GM12878 (cell line): ENCODE measurements around the gene LYRM4. TPM values are rescaled to one million over a fixed set of nuclear protein-coding genes. Genes with fewer than 3 reads are reported as not detected.

Experiments
- ATF7 ChIP-seq: fragments of 450-650 bp; IDR thresholded peaks from 2 replicates; pipeline ENCODE4 v1.6.1; 2016; ENCODE audit warnings: low read depth, mild to moderate bottlenecking
- CBFB ChIP-seq: IDR thresholded peaks from 2 replicates; pipeline ENCODE4 v1.6.1; 2016; ENCODE audit warnings: antibody characterized with exemption, low read depth
- CREM ChIP-seq: IDR thresholded peaks from 2 replicates; pipeline ENCODE4 v1.6.1; 2014; ENCODE audit warnings: antibody characterized with exemption, low read depth
- ETV6 ChIP-seq, 2 experiments: fragments of 450-650 bp in 1 of 2; IDR thresholded peaks in 1 of 2; conservative IDR thresholded peaks in 1 of 2; 2 replicates each; pipeline ENCODE4 v1.6.1; 2014; ENCODE audit warnings: antibody characterized with exemption in 1 of 2, borderline replicate concordance in 1 of 2, low read depth in 1 of 2, mild to moderate bottlenecking in 1 of 2, moderate library complexity in 1 of 2
- GABPA ChIP-seq: IDR thresholded peaks from 2 replicates; pipeline ENCODE4 v1.6.1; 2014; ENCODE audit warnings: antibody characterized with exemption, low read depth, mild to moderate bottlenecking, inconsistent platforms
- HCFC1 ChIP-seq: fragments of 150-350 bp; IDR thresholded peaks from 2 replicates; pipeline ENCODE4 v1.6.1; 2014; ENCODE audit warnings: low read length
- JUNB ChIP-seq: IDR thresholded peaks from 2 replicates; pipeline ENCODE4 v1.6.1; 2016; ENCODE audit warnings: antibody characterized with exemption, mild to moderate bottlenecking
- MEF2A ChIP-seq: IDR thresholded peaks from 2 replicates; pipeline ENCODE4 v1.6.1; 2011; ENCODE audit warnings: low read depth, mild to moderate bottlenecking, low read length, moderate library complexity; ENCODE audit not compliant: insufficient read depth
- MEF2B ChIP-seq: fragments of 450-650 bp; IDR thresholded peaks from 2 replicates; pipeline ENCODE4 v1.6.1; 2018; ENCODE audit warnings: mild to moderate bottlenecking, moderate library complexity; ENCODE audit not compliant: partially characterized antibody, poor library complexity, severe bottlenecking
- NBN ChIP-seq: fragments of 450-650 bp; IDR thresholded peaks from 2 replicates; pipeline ENCODE4 v1.6.1; 2016
- PAX5 ChIP-seq: IDR thresholded peaks from 2 replicates; pipeline ENCODE4 v1.6.1; 2011; ENCODE audit warnings: low read depth, low read length, borderline replicate concordance
- PML ChIP-seq: IDR thresholded peaks from 2 replicates; pipeline ENCODE4 v1.6.1; 2012; ENCODE audit warnings: low read length, inconsistent platforms
- POLR2AphosphoS2 ChIP-seq: IDR thresholded peaks from 2 replicates; pipeline ENCODE4 v1.6.1; 2011; ENCODE audit warnings: low read depth, mild to moderate bottlenecking, low read length, improper control_type of control experiment, moderate library complexity
- SP1 ChIP-seq: IDR thresholded peaks from one replicate; pipeline ENCODE4 v1.6.1; 2011; ENCODE audit warnings: low read depth, low read length
- SRF ChIP-seq, 2 experiments: IDR thresholded peaks; 2 replicates each; pipeline ENCODE4 v1.6.1; 2011; ENCODE audit warnings: low read depth in 2 of 2, low read length in 2 of 2, mild to moderate bottlenecking in 1 of 2, moderate library complexity in 1 of 2
- TAF1 ChIP-seq: IDR thresholded peaks from 2 replicates; pipeline ENCODE4 v1.6.1; 2011; ENCODE audit warnings: mild to moderate bottlenecking, low read depth, low read length, borderline replicate concordance
- YY1 ChIP-seq: IDR thresholded peaks from 2 replicates; pipeline ENCODE4 v1.6.1; 2011; ENCODE audit warnings: low read depth, mild to moderate bottlenecking, low read length
- polyA plus RNA-seq, 11 experiments: library from polyadenylated mRNA; depleted of rRNA in 4 of 11; unstranded in 6 of 11; stranded (reverse) in 5 of 11; fragments of >200 nt; fragmentation: Nextera tagmentation in 4 of 11; fragmentation: Illumina TruSeq in 1 of 11; extraction: Ambion mirVana in 4 of 11; extraction: Trizol in 1 of 11; gene quantifications; 1 replicate in 1 of 11; 2 replicates in 10 of 11; pipeline versions ENCODE4 v1.2.1 to v1.2.3, GENCODE V29; 2011 to 2016; ENCODE audit warnings: inconsistent platforms in 2 of 11, missing spikeins in 2 of 11, low read depth in 1 of 11
- total RNA-seq, 4 experiments: library from RNA; depleted of rRNA in 3 of 4; stranded (reverse); fragments of >200 nt in 3 of 4; fragmentation: Illumina TruSeq in 1 of 4; extraction: Trizol in 1 of 4; gene quantifications; 2 replicates each; pipeline versions ENCODE4 v1.2.1 to v1.2.3, GENCODE V29; 2013 to 2021
- TF ChIP-seq, protein P1 (sequence below): IDR thresholded peaks from 2 replicates; pipeline ENCODE4 v1.6.1; 2012; ENCODE audit warnings: low read depth, low read length, improper control_type of control experiment
- TF ChIP-seq, protein P2 (sequence below): fragments of 450-650 bp; IDR thresholded peaks from 2 replicates; pipeline ENCODE4 v1.6.1; 2014; ENCODE audit warnings: mild to moderate bottlenecking
- TF ChIP-seq, protein P3 (sequence below): fragments of 450-650 bp; IDR thresholded peaks from 2 replicates; pipeline ENCODE4 v1.6.1; 2016; ENCODE audit warnings: mild to moderate bottlenecking
- TF ChIP-seq, protein P4 (sequence below): fragments of 450-650 bp; IDR thresholded peaks from 2 replicates; pipeline ENCODE4 v1.6.1; 2016; ENCODE audit warnings: mild to moderate bottlenecking, moderate library complexity, borderline replicate concordance

The LYRM4 gene
- total and polyA plus RNA-seq, 10 of the 15 experiments (the other 5 are each of a cell fraction or from before 2014, with no cell fraction given): 32.7 to 66.8 (median 44.0) TPM

DNA sequence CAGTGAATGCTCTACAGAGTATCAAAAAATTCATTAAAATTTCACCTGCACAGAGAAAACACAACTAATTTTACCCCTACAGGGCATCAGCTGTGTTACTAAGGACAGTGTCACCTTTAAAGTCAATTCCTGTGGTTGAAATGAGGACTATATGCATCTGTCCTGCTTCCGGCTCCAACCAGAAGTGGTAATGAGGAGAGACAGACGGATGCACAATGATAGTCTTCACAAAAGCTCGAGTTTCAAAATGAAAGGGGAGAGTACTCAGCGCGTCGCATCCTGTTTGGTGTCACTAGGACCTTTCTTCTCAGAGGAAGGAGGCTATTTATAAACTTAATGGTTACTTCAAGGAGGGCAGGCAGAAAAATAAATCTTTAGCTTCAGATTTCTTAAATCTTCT lies 86.5 kb downstream of the LYRM4 start (continued):
- peak; percentile 40; the same call in 1 of the 2 replicates for TF ChIP-seq NBN
- no peak for TF ChIP-seq POLR2AphosphoS2
- TF ChIP-seq, protein P1, sequence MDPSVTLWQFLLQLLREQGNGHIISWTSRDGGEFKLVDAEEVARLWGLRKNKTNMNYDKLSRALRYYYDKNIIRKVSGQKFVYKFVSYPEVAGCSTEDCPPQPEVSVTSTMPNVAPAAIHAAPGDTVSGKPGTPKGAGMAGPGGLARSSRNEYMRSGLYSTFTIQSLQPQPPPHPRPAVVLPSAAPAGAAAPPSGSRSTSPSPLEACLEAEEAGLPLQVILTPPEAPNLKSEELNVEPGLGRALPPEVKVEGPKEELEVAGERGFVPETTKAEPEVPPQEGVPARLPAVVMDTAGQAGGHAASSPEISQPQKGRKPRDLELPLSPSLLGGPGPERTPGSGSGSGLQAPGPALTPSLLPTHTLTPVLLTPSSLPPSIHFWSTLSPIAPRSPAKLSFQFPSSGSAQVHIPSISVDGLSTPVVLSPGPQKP: no peak
- TF ChIP-seq JUNB: peak; percentile 41; the same call in 1 of the 2 replicates
- peak; percentile 64 for TF ChIP-seq MEF2B
- TF ChIP-seq, protein P2, sequence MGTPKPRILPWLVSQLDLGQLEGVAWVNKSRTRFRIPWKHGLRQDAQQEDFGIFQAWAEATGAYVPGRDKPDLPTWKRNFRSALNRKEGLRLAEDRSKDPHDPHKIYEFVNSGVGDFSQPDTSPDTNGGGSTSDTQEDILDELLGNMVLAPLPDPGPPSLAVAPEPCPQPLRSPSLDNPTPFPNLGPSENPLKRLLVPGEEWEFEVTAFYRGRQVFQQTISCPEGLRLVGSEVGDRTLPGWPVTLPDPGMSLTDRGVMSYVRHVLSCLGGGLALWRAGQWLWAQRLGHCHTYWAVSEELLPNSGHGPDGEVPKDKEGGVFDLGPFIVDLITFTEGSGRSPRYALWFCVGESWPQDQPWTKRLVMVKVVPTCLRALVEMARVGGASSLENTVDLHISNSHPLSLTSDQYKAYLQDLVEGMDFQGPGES: no peak
- TF ChIP-seq YY1: peak; percentile 78
- TF ChIP-seq HCFC1: no peak
- TF ChIP-seq TAF1: peak; percentile 69; the same call in 1 of the 2 replicates
- no peak for TF ChIP-seq SP1
- TF ChIP-seq CREM: peak; percentile 93
- peak; percentile 76; the same call in 1 of the 2 replicates for TF ChIP-seq MEF2A
- TF ChIP-seq, protein P3, sequence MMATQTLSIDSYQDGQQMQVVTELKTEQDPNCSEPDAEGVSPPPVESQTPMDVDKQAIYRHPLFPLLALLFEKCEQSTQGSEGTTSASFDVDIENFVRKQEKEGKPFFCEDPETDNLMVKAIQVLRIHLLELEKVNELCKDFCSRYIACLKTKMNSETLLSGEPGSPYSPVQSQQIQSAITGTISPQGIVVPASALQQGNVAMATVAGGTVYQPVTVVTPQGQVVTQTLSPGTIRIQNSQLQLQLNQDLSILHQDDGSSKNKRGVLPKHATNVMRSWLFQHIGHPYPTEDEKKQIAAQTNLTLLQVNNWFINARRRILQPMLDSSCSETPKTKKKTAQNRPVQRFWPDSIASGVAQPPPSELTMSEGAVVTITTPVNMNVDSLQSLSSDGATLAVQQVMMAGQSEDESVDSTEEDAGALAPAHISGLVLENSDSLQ: peak; percentile 55; the same call in 1 of the 2 replicates
- TF ChIP-seq, protein P4, sequence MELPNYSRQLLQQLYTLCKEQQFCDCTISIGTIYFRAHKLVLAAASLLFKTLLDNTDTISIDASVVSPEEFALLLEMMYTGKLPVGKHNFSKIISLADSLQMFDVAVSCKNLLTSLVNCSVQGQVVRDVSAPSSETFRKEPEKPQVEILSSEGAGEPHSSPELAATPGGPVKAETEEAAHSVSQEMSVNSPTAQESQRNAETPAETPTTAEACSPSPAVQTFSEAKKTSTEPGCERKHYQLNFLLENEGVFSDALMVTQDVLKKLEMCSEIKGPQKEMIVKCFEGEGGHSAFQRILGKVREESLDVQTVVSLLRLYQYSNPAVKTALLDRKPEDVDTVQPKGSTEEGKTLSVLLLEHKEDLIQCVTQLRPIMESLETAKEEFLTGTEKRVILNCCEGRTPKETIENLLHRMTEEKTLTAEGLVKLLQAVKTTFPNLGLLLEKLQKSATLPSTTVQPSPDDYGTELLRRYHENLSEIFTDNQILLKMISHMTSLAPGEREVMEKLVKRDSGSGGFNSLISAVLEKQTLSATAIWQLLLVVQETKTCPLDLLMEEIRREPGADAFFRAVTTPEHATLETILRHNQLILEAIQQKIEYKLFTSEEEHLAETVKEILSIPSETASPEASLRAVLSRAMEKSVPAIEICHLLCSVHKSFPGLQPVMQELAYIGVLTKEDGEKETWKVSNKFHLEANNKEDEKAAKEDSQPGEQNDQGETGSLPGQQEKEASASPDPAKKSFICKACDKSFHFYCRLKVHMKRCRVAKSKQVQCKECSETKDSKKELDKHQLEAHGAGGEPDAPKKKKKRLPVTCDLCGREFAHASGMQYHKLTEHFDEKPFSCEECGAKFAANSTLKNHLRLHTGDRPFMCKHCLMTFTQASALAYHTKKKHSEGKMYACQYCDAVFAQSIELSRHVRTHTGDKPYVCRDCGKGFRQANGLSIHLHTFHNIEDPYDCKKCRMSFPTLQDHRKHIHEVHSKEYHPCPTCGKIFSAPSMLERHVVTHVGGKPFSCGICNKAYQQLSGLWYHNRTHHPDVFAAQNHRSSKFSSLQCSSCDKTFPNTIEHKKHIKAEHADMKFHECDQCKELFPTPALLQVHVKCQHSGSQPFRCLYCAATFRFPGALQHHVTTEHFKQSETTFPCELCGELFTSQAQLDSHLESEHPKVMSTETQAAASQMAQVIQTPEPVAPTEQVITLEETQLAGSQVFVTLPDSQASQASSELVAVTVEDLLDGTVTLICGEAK: peak; percentile 46; the same call in 1 of the 2 replicates
- peak; percentile 81 for TF ChIP-seq GABPA
- peak; percentile 38; the same call in 1 of the 2 replicates for TF ChIP-seq PAX5
- TF ChIP-seq ETV6 (conservative IDR thresholded peaks at IDR 0.05 in 1 of 2, IDR thresholded peaks at IDR 0.05 in 1 of 2; ENCODE audit: borderline replicate concordance in 1 of 2, low read depth in 1 of 2): peak in 1 of 2 experiments; percentile 87; a peak in 2 of 4 replicates
- TF ChIP-seq CBFB: peak; percentile 64; the same call in 1 of the 2 replicates
- peak; percentile 49; the same call in 1 of the 2 replicates for TF ChIP-seq ATF7
- peak; percentile 25 to 80; a peak in 3 of 4 replicates for TF ChIP-seq SRF (IDR thresholded peaks at IDR 0.05; ENCODE audit: low read depth in 2 of 2, low read length in 2 of 2)
- peak; percentile 55; the same call in 1 of the 2 replicates for TF ChIP-seq PML
